ENCODE measurements around the gene OR7A5.
A peak's percentile ranks its signal among the peaks of the same experiment; 100 is the strongest.
"Not testable (repeated sequence)": the region's sequence is repeated elsewhere in the genome, so short reads cannot be mapped to it uniquely, and the experiment has no call there.

OR7A5 gene

DNA sequence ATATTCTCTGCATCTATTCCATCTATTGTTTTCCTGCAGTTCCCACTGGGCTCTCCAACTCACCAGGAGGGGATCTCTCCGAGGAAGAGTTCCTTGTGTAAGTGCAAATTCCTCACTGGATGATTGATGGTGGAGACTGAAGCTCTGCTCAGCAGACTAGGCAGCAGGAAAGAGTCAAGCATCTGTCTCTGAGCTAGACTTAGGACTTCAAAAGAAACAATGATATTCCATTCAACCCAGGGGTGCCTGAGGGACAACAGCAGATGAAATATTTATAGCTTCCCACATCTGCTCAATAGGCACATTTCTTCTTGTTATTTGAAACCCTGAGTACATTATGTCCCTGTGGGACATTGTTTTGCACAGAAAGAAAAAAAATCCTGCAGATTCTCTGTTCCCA is at the start of gene OR7A5, which contains the start of gene OR7C1:
Gene OR7A5, minus strand, starts transcription at position 175 of the 400 bp plus-strand sequence. CDS start 6,944 bp downstream, outside the sequence.
Gene OR7C1, minus strand, starts transcription at position 175 of the 400 bp plus-strand sequence. CDS start 35,049 bp downstream, outside the sequence.
- no peak for DNase-seq

DNA sequence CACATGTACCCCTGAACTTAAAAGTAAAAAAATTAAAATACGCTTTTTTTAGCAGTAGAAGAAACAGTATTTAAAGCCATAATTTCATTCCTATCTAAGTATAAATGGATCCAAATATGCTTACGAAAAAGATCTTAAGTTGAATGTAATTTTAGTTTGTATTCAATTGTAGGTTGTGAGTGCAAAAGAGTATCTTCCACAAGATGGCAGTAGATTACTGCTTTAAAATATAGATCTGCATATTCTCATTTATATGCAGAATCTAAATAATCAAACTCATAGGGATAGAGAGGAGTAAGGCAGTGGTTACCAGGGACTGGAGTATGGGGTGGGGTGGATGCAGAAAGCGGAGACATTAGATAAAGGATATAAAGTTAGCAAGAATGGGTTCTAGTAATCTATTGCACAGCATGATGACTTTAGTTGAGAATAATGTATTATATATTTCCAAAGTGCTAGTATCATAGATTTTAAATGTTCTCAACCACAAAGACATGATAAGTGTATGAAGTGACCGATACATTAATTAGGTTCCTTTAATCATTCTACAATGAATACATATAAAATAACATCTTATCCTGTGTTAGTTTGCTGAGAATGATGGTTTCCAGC is 36.7 kb upstream of the OR7A5 start:
- DNase-seq, result peak in 1 of 2 experiments; percentile 18

DNA sequence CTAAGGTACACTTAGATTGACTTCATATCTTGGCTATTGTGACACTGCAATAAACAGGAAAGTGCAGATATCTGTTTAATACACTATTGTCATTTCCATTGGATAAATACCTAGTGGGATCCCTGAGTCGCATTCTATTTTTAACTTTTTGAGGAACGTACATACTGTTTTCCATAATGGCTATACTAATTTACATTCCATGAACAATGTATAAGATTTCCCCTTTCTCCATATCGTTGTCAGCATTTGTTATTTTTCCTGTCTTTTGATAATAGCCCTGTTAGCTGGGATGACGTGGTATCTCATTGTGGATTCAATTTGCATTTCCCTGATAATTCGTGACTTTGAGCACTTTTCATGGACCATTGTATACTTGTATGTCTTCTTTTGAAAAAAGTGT is 33.5 kb upstream of the OR7A5 start:
- no peak for DNase-seq

DNA sequence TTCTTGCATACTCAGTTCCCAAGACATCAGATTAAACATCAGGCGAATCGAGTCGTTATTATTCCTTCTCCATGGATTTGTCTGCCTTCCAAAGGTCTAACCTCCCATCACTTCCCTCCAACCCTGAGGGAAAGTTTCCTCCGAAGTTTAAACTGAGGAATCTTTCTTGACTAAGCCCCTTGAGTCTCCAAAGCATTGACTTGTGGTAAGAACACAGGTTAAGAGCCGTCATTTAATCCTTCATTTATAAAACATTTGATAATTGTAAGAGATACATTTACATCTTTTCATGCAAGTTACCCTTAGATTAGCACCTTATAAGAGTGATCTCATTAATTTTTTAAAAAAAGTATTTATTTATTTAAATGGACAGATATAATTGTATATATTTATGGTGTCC is 13.8 kb upstream of the OR7A5 start, which contains the start of gene OR7A10:
Gene OR7A10, minus strand, starts transcription at position 101 of the 400 bp plus-strand sequence. CDS start 7,045 bp downstream, outside the sequence.
- DNase-seq, result no peak

DNA sequence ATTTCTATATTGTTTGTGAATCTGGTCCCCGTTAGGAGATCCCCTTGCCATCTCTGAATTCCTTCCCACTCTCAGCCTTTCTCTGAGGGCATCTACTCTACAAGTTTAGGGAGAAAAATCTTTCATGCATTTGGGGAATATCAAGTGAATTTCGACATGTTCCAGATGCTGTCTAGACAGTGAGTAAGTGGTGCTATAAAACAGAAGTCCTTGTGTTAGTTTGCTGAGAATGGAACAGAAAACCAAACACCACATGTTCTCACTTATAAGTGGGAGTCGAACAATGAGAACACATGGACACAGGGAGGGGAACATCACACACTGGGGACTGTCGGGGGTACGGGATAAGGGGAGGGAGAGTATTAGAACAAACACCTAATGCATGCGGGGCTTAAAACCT is 8.6 kb upstream of the OR7A5 start:
- DNase-seq, result no peak

DNA sequence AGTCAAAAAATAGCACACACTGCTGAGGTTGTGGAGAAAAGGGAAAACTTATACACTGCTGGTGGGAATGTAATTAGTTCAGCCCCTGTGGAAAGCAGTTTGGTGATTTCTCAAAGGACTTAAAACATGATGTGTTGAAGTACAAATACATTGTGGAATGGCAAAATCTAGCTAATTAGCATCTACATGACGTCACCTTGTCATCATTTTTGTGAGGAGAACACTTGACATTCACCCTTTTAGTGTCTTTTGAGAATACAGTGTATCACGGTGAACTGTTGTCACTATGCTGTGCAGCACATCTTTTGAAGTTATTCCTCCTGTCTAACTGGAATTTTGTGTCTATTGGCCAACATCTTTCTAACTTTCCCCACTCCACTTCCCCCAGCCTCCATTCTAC is 8.2 kb upstream of the OR7A5 start:
- no peak for DNase-seq

DNA sequence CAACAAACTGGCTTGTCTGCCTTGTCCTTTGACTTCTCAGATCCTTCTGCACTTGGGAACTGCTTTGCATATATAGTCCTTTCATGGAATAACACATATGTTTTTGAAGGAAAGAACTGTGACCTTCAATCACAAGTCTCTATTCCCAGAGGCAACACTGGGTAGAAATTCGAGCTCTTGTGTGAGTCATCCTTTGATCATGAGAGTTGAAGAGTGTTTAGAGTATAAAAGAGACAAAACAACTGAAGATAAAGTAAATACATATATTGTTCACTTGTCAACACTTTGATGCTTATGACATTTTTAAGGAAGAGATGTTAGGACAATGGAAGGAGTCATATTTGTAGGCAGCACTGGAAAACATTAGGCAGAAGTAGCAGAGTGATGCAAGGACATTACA is 5.2 kb upstream of the OR7A5 start:
- DNase-seq, result no peak

DNA sequence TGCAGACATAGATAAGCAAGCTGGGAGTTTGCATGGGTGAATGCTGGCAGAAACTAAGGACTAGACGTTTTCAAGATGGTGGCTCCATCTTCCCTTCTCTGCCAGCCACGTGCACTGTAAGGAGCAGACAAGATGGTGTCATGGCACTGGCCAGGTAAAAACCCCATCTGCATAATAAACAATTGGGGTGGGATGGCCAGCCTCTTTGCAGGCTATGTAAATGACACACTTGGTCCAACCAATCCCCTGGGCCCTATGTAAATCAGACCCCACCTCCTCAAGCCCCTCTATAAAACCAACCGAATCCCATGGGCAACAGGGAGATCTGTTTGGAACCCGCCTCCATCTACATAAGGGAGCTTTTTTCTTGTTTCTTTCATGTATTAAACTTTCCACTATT is 2.4 kb upstream of the OR7A5 start:
- DNase-seq, result no peak

DNA sequence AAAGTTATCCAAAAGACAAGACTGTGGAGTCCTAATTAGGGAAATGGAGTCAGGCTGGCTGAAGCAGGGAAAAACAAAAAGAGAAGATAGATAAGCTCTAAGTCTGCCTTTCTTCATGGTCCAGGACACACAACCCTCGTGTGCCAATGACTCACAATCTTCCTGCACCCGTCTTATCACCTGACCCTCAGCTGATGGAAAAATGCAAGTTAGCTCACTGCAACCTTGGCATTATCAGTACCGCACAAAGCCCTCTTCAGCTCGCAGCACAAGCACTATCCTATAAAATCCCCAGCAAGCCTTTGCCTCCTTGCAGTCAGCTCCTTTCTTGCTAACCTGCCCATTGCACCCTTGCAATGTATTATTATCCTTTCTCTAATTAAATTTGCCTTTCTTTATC is 4.3 kb downstream of the OR7A5 start:
- DNase-seq, result no peak

DNA sequence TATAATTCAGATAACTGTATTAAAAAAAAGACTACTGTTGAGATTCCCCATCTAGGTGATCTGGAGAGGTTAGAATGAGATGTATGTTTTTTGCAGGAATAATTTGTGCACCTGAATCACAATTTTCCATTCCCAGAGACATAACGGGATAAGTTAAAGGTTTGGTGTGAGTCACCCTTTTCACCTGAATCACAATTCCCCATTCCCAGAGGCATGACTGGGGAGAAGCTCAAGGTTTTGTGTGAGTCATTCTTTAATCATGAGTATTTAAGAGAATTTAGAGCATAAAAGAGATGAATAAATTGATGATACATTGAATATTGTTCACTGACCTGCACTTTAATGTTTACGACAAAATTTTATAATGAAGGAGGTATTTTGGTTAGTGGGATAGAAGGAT is 9.0 kb downstream of the OR7A5 start:
- DNase-seq, result no peak

DNA sequence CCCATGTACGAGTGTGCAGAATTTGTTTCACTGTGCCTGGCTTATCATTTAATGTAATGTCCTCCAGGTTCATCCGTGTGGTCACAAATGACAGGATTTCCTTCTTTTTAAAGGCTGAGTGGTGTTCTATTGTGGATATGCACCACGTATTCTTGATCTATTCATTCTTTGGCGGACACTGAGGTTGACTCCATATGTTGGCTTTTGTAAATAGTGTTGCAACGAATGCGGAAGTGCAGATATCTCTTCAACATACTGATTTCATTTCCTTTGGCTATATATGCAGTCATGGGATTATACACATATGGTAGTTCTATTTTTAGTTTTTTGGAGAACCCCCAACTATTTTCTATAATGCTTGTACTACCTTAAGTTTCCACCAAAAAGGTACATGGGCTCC is 13.0 kb downstream of the OR7A5 start:
- no peak for DNase-seq

DNA sequence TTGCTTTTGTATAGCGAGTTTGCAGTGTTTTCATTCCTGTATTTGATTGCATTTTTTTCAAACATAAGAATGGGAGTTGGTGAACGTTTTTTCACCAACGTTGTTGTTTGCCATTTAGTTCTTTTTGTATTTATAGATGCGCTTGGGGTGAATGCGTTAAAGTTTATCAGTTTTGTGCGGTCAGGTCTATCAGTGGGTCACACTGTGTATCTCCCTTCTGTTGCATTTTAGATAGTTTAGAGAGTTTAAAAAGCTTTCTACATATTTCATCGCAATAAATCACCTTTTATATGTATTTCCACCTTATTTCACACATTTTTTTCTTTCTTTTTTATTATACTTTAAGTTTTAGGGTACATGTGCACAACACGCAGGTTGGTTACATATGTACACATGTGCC is 16.4 kb downstream of the OR7A5 start:
- DNase-seq, result no peak

DNA sequence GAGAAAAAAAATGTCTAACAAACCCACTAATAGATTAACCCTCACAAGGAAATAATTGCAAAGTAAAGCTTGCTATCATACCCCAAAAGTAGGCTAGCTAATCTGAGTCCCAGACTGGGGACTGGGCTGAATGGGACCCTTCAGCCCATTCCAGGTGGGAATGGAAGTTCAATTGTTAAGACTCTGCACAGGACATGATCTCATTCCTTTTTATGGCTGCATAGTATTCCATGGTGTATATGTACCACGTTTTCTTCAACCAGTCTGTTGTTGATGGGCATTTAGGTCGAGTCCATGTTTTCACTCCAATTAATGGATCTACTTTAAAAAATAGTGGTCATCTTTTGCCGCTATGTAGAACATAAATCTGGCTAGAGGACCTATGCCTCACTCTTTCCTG is 17.9 kb downstream of the OR7A5 start:
- no peak for DNase-seq

DNA sequence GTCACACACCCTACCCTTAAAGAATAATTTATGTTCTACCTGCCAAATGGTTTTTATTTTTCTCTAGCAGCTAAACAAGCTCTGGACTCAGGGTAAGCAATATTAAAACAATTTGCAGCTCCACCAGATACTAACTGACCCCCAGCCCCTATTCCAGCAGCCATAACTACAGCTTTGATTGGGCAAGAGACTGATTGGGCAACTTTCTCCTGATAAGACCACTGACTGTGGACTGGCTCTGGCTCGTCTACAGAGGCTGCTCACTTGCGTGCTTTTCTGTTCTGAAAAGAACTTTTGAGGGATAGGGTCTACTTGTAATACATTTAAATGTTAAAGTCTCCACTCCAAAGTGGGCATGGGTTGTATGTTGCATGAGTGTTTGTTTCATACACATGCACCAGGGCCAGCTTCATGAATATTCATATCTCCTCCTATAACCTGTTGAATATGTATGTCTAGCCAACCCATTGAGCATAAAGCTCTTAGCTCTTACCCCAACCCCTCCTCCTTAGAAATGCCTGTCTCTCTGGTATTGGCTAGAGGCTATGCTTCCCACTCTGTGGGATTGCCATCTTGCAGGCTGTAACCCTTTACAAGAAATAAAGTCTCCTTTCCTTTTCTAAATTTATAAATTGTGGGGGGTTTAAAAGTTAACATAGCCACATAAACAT is 19.9 kb downstream of the OR7A5 start:
- no peak for DNase-seq

DNA sequence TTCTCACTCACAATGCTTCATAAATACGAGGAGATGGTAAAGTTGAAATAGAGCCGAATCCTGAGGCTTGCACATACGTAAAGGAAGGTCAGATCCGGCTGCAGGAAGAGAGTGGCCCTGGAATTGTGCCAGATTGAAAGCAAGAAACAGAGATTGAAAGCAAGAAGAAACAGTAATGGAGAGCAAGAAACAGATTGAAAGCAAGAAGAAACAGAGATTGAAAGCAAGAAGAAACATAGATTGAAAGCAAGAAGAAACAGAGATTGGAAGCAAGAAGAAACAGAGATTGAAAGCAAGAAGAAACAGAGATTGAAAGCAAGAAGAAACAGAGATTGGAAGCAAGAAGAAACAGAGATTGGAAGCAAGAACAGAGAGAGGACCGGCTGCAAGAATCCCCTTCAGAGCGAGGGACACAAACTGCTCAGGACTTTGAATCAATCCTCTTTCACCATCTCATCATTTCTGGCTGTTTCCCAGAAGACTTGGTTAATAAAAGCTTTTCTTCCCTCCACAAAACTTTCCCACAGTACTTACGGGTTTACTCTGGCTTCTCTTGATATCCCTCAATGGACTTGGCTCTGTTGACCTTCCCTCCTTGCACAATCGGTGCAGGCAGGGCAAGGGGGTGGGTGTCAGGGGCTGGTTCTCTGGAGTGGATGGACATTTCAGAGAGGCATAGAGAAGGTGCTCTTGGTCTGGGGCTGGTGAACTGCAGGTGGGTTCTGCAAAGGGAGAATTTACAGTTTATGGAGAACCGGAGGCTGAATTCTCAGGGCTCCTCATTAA is 25.5 kb downstream of the OR7A5 start:
- DNase-seq, result no peak

DNA sequence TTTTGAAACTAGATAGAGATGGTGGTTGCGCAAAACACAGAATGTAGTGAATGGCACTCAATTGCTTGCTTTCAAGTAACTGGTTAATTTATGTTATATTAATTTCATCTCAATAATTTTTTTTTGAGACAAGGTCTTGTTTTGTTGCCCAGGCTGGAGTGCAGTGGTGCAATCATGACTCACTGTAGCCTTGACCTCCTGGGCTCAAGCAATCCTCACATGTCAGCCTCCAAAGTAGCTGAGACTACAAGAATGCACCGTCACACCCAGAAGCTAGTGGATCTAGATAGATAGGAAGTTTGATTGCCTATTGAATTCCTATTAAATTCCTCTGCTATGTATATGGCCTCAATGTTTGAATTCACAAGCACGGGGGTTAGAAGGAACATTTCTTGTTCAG is 30.2 kb downstream of the OR7A5 start:
- no peak for DNase-seq

DNA sequence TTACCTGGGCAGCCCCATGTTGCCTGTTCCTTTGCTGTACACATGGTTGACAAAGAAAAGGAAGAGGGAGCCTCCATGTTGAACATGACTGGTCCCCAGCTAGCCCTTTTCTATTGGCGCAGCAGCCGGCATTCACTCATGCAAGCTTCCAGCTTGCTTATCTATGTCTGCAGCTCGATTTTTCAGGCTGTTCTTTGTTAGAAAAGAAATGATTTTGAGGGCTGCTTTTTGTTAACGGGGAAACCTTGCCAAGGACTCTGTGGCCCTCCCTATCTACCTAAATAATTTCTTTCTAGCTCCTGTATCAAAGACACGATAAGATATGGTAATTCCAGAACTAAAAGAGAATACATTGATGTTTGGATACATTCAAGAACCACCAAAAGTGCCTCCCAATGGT is 36.2 kb downstream of the OR7A5 start:
- no peak for DNase-seq

DNA sequence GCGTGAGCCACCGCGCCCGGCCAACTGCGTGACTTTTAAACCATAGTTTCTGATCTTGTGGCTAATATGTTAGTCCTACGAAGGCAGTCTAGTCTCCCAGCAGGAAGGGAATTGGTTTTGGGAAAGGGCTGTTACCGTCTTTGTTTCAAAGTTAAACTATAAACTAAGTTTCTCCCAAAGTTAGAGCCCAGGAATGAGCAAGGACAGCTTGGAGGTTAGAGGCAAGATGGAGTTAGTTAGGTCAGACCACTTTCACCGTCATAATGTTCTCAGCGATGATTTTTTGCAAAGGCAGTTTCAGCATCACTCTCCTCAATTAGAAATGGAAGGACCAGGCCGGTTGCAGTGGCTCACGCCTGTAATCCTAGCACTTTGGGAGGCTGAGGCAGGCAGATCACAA is 39.0 kb downstream of the OR7A5 start:
- DNase-seq, result no peak

DNA sequence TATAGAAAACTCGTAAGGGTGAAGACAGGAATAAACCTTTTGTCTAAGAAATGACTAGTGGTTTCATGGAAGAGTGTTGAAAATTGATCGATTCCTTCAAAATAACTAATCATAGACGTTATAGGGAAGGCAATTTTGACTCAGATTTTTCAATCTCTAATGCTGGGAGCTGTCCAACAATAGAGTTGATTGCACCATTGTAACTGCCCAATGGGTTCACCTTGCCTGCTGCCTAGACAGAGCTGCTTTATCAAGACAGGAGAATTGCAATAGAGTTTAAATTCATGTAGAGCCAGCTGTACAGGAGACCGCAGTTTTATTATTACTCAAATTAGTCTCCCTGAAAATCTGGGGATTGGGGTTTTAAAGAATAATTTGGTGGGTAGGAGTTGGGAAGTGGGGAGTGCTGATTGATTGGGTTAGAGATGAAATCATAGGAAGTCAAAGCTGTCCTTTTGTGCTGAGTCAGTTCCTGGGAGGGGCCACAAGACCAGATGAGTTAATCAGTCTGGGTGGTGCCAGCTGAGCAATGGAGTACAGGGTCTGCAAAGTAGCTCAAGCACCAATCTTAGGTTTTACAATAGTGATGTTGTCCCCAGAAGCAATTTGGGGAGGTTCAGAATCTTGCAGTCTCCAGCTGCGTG is 39.8 kb downstream of the OR7A5 start:
- DNase-seq, result no peak

DNA sequence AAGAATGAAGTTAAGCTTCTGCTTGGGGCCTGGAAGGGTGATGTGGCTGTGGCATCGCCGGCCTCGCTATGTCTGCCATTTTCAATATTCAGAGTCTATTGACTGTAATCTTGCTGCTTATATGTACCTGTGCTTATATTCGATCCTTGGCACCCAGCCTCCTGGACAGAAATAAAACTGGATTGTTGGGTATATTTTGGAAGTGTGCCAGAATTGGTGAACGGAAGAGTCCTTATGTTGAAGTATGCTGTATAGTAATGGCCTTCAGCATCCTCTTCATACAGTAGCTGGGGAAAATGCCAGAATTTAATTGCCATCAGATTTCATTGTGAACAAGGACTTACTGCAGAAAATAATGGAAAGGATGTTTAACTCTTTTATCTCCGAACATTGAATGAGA is 42.7 kb downstream of the OR7A5 start:
- DNase-seq, result not testable (repeated sequence)

DNA sequence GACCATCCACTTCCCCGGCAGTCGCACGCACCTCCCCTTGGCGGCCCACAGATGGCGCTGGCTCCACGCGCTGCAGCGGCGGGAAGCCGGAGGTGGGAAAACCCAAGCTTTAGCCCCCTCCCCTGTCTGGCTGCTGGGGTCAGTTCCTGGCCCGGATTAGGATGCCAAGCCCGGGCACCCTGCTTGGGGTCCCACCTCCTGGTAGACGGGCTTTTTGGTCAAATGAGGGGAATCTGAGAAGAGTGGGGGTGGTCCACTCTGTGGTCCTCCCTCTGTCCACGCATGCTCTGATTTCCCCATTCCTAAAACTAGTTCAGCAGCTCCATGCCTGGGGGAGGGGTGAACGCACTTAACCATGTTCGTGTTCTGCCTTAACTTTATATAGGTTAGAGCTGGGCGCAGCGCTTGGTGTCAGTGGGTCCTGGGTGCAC is 48.5 kb downstream of the OR7A5 start:
- no peak for DNase-seq

DNA sequence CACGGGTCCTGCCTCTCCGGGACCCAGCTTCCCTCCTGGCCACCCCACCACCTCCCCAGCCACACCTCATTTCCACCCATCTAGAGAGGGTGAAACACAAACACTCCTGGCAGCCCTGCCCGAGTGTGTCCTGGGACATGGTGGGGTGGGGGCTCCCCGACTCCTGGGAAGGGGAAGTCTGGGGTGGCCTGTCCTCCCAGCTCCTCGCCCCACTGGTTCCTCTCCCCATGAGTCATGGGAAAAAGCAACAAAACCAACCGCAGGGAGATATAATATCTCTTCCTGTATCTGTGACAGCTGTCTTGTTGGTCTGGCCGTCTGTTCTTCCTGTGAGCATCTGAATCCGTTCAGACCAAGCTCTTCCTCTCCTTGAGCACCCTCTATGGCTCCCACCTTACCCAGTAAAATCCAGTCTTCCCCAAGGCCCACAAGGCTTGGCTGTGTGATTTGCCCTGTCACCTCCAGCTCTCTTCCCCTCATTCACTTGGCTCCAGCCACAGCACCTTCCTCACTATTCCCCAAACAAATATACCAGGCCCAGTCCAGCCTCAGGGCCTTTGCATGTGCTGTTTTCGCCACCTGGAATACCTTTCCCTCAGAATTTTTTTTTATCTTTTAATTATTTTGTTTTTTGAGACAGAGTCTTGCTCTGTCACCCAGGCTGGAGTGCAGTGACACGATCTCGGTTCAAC is 49.7 kb downstream of the OR7A5 start:
- DNase-seq, result not testable (repeated sequence)

DNA sequence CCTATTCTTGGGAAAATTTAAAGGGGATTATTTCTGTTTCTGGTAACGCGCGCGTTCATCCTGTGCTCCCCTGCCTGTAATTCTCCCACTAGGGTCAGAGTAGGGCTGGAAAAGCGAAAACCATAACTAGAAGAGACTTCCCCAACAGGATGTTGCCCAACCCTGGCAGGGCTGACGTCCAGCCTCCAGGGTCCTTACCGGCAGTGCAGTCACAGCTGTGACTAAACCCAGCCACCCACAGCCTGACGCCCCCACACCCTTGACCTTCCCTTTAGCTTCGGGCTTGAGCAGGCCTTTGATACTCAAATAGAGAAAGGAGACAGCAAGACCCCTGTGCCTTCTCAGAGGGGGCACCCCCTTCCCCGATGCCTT is 50.3 kb downstream of the OR7A5 start:
- DNase-seq, result not testable (repeated sequence)

Data from NCI-H446 (cell line).